ENCODE data around the gene KCTD13. TPM values are rescaled to one million over a fixed set of nuclear protein-coding genes. Genes with fewer than 3 reads are reported as not detected.
"Not testable (repeated sequence)": the region's sequence is repeated elsewhere in the genome, so short reads cannot be mapped to it uniquely, and the experiment has no call there.

Gene KCTD13
- total and polyA plus RNA-seq, 4 donors: 5.3 to 31.4 (median 22.9) TPM

DNA sequence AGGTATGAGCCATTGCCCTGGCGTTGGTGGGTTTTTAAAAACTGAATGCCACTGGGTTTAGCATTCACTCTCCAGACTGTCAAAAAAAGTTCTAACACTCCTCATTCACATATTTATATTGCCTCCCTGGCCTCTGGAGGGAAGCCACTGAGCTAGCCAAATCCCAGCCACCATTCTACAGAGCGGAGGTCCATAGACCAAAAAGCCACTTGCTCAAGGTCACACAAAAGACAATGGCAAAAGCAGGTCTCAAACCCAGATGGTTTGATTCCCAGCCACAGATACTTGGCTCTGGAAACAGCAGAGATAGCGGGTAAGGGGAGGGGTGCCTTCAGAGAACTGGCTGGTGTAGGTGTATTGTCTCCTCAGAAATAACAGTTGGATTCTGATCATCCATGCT lies 45.0 kb downstream of the KCTD13 start:
- no peaks in the 10 kb centered on the region for H3K9me3 ChIP-seq (ENCODE audit: control insufficient read depth, low read length)
- H3K27ac ChIP-seq (ENCODE audit: low read depth in 1 of 2, low read length in 2 of 2): no peak overlapping the region
- intact Hi-C loops (cut with DNase I): no loop called here
- no peaks in the 10 kb centered on the region for H3K36me3 ChIP-seq (ENCODE audit: control insufficient read depth in 1 of 2, insufficient read depth in 2 of 2, low read length in 1 of 2)
- DNase-seq: no peak
- 92 to 96% methylated on average over 3 of the region's 3 CpGs for WGBS, 2 donors
- H3K27me3 ChIP-seq (ENCODE audit: control insufficient read depth in 1 of 2, insufficient read depth in 2 of 2, low read length in 1 of 2): no peaks in the 10 kb centered on the region
- H3K4me1 ChIP-seq (ENCODE audit: control insufficient read depth in 1 of 2, insufficient read depth in 2 of 2, low read length in 2 of 2): no peaks in the 10 kb centered on the region
- no peak for ATAC-seq (ENCODE audit: low FRiP score)
- H3K4me3 ChIP-seq (ENCODE audit: low read length in 2 of 2): no peak overlapping the region

DNA sequence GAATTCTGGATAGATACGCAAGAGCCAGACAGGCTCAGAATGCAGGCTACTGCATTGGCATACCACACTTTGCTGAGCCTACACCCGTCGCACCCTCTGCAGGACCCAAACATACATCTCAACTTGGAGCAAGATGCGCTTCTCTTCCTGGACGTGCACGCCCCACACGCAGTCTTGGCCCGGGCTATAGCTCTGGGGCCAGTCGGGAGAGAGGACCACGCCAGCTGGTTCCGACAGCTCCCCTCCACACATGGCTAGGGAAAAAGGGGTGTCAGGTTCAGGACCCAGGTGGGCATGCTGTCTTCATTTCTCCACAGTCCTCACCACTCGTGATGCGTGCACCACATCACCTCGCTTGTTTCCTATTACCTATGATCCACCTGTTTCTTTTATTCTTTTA lies 47.9 kb downstream of the KCTD13 start:
- Histone ChIP-seq H3K36me3 (ENCODE audit: control insufficient read depth in 1 of 2, insufficient read depth in 2 of 2, low read length in 1 of 2) (no peaks in the 10 kb centered on the region), H3K27ac (ENCODE audit: low read depth in 1 of 2, low read length in 2 of 2) (no peak overlapping the region), H3K4me3 (ENCODE audit: low read length in 2 of 2) (no peak overlapping the region), H3K27me3 (ENCODE audit: control insufficient read depth in 1 of 2, insufficient read depth in 2 of 2, low read length in 1 of 2) (no peaks in the 10 kb centered on the region), H3K9me3 (ENCODE audit: control insufficient read depth, low read length) (no peaks in the 10 kb centered on the region), H3K4me1 (ENCODE audit: control insufficient read depth in 1 of 2, insufficient read depth in 2 of 2, low read length in 2 of 2) (no peaks in the 10 kb centered on the region)
- 87 to 92% methylated on average over 14 of the region's 14 CpGs for WGBS, 2 donors
- no peak for ATAC-seq (ENCODE audit: low FRiP score)
- intact Hi-C loops (cut with DNase I): no loop called here
- no peak for DNase-seq

DNA sequence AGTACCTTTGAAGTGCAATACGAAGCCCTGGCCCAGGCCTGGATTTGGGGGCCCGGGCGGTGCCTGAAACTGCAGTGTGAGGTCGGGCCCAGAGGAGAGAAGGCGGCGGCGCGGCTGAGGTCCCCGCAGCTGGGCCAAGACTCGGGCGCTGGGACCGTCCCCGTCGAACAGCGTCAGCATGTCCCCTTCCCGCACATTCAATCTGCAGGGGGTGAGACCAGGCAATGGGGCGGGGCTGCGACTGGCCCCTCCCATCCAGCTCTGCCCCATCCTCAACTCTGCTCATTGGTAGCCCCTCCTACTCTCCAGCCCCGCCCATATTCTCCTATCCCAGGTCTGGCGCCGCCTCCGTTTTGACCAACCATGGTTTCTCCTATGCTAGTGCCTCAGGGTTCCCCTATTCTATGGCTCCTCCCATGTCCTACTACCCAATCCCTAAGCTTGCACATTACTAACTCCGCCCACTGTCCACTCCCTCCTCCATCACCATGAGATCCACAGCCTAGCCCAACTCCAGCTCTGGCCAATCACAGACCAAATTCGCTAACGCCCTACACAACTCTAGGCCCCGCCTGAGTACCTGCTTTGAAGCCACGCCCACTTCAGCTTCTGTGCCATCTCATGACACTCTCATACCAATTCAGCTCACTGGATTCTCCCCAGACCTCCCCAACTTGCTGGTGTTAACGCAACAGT lies 48.6 kb downstream of the KCTD13 start:
- intact Hi-C loops (cut with DNase I): no loop called here
- Histone ChIP-seq H3K36me3 (ENCODE audit: control insufficient read depth in 1 of 2, insufficient read depth in 2 of 2, low read length in 1 of 2) (no peaks in the 10 kb centered on the region), H3K9me3 (ENCODE audit: control insufficient read depth, low read length) (no peaks in the 10 kb centered on the region), H3K4me1 (ENCODE audit: control insufficient read depth in 1 of 2, insufficient read depth in 2 of 2, low read length in 2 of 2) (no peaks in the 10 kb centered on the region), H3K27ac (ENCODE audit: low read depth in 1 of 2, low read length in 2 of 2) (no peak overlapping the region), H3K27me3 (ENCODE audit: control insufficient read depth in 1 of 2, insufficient read depth in 2 of 2, low read length in 1 of 2) (no peaks in the 10 kb centered on the region), H3K4me3 (ENCODE audit: low read length in 2 of 2) (no peak overlapping the region)
- ATAC-seq (ENCODE audit: low FRiP score) (no peak), DNase-seq (no peak)
- WGBS, 2 donors: 10 to 16% methylated on average over 28 of the region's 28 CpGs

DNA sequence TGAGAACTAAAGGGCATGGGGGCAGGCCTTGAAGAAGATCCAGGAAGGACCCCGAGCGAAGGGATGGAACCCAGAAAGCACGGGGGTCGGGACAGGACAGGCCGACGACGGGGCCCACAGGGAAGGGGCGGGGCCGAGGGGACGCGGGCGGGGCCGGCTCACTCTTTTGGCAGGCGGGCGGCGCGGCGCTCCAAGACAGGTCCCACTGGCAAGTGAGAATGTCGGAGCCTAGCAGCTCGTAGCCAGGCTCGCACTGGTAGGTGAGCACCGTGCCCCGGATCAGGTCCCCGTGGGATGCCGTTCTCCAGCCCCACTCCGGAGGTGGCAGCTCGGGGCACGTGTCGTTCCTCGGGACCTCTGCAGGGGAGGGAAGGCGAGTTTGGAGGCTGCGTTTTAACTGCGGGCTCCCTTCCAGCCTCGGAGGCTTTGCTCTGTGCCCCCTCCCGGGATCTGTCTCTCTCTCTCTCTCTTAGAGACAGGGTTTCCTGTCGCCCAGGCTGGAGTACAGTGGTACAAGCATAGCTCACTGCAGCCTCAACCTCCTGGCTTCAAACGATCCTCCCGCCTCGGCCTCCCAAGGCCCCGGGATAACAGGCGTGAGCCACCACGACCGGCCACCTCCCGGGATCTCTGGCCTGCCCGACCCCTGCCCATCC lies 49.3 kb downstream of the KCTD13 start:
- 5 to 10% methylated on average over 44 to 45 of the region's 45 CpGs for WGBS, 2 donors
- Histone ChIP-seq H3K4me3 (ENCODE audit: low read length in 2 of 2) (no peak overlapping the region), H3K27ac (ENCODE audit: low read depth in 1 of 2, low read length in 2 of 2) (no peak overlapping the region), H3K4me1 (ENCODE audit: control insufficient read depth in 1 of 2, insufficient read depth in 2 of 2, low read length in 2 of 2) (no peaks in the 10 kb centered on the region), H3K36me3 (ENCODE audit: control insufficient read depth in 1 of 2, insufficient read depth in 2 of 2, low read length in 1 of 2) (no peaks in the 10 kb centered on the region), H3K9me3 (ENCODE audit: control insufficient read depth, low read length) (no peaks in the 10 kb centered on the region), H3K27me3 (ENCODE audit: control insufficient read depth in 1 of 2, insufficient read depth in 2 of 2, low read length in 1 of 2) (no peaks in the 10 kb centered on the region)
- ATAC-seq (ENCODE audit: low FRiP score) (no peak), DNase-seq (no peak)
- intact Hi-C loops (cut with DNase I): no loop called here

DNA sequence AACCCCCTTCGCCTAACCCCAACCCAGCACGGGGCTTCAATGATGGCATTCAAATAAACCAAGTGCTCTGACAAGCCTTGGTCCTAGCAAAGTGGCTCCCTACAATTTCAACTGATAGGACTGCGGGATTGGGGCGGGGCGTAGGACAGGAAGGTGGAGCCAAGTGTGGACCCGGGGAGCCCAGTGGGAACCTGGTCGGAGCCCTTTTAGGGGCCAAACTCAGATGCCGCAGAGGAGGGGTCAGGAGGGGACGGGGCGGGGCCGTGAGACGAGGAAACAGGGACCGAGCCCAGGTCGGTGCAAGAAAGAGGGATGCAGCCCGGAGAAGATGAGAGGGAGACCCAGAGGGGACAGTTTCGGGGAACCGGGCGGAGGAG lies 49.8 kb downstream of the KCTD13 start:
- no peak overlapping the region for H3K27ac ChIP-seq (ENCODE audit: low read depth in 1 of 2, low read length in 2 of 2)
- no peak for DNase-seq
- no peaks in the 10 kb centered on the region for H3K36me3 ChIP-seq (ENCODE audit: control insufficient read depth in 1 of 2, insufficient read depth in 2 of 2, low read length in 1 of 2)
- no peaks in the 10 kb centered on the region for H3K4me1 ChIP-seq (ENCODE audit: control insufficient read depth in 1 of 2, insufficient read depth in 2 of 2, low read length in 2 of 2)
- no peaks in the 10 kb centered on the region for H3K27me3 ChIP-seq (ENCODE audit: control insufficient read depth in 1 of 2, insufficient read depth in 2 of 2, low read length in 1 of 2)
- no peaks in the 10 kb centered on the region for H3K9me3 ChIP-seq (ENCODE audit: control insufficient read depth, low read length)
- 27 to 35% methylated on average over 18 of the region's 18 CpGs for WGBS, 2 donors
- no peak for ATAC-seq (ENCODE audit: low FRiP score)
- no peak overlapping the region for H3K4me3 ChIP-seq (ENCODE audit: low read length in 2 of 2)
- intact Hi-C loops (cut with DNase I): no loop called here

DNA sequence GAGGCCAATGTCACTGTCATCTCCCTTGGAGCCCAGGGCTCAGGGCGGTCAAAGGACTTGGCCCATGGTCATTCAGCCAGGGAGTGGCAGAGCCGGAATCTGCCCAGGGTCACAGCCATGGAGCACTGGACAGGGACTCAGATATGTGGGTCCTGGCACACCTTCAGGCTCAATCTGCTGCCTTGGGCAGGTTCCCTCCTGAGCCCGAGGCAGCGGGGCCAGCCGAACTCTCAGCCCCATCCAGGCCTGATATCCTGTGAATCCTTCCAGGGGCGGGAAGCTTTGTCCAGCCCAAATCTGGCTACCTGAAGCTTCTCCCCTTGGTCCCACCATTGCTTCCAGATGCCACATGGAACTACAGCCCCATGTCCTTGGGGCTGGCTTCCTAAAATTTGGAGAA lies 50.8 kb downstream of the KCTD13 start:
- Histone ChIP-seq H3K36me3 (ENCODE audit: control insufficient read depth in 1 of 2, insufficient read depth in 2 of 2, low read length in 1 of 2) (no peaks in the 10 kb centered on the region), H3K4me3 (ENCODE audit: low read length in 2 of 2) (no peak overlapping the region), H3K4me1 (ENCODE audit: control insufficient read depth in 1 of 2, insufficient read depth in 2 of 2, low read length in 2 of 2) (no peaks in the 10 kb centered on the region), H3K27ac (ENCODE audit: low read depth in 1 of 2, low read length in 2 of 2) (no peak overlapping the region), H3K27me3 (ENCODE audit: control insufficient read depth in 1 of 2, insufficient read depth in 2 of 2, low read length in 1 of 2) (no peaks in the 10 kb centered on the region), H3K9me3 (ENCODE audit: control insufficient read depth, low read length) (no peaks in the 10 kb centered on the region)
- intact Hi-C loops (cut with DNase I): no loop called here
- DNase-seq: no peak
- ATAC-seq (ENCODE audit: low FRiP score): no peak
- 91 to 96% methylated on average over 6 of the region's 6 CpGs for WGBS, 2 donors

DNA sequence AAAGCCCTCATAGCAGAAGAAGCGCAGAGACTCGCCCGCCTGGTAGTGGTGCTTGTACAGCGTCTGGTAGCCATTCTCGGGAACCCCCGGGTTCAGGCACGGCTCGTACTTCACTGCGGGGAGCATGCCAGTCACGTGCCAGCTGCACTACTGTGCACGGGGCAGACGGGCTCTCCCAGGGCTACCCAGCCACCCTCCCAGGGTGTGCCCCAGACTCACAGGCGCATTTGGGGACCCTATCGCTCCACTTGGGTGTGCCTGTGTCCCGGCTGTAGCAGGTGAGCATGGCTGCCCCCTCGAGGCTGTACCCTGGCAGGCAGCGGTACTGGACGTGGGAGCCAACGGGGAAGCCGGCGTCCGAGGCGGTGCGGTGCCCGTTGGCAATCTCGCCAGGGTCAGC lies 52.7 kb downstream of the KCTD13 start:
- intact Hi-C loops (cut with DNase I): no loop called here
- Histone ChIP-seq H3K27ac (ENCODE audit: low read depth in 1 of 2, low read length in 2 of 2) (no peak overlapping the region), H3K9me3 (ENCODE audit: control insufficient read depth, low read length) (no peaks in the 10 kb centered on the region), H3K4me3 (ENCODE audit: low read length in 2 of 2) (no peak overlapping the region), H3K36me3 (ENCODE audit: control insufficient read depth in 1 of 2, insufficient read depth in 2 of 2, low read length in 1 of 2) (no peaks in the 10 kb centered on the region), H3K4me1 (ENCODE audit: control insufficient read depth in 1 of 2, insufficient read depth in 2 of 2, low read length in 2 of 2) (no peaks in the 10 kb centered on the region), H3K27me3 (ENCODE audit: control insufficient read depth in 1 of 2, insufficient read depth in 2 of 2, low read length in 1 of 2) (no peaks in the 10 kb centered on the region)
- DNase-seq: no peak
- WGBS, 2 donors: 91 to 93% methylated on average over 26 of the region's 26 CpGs
- ATAC-seq (ENCODE audit: low FRiP score): no peak

DNA sequence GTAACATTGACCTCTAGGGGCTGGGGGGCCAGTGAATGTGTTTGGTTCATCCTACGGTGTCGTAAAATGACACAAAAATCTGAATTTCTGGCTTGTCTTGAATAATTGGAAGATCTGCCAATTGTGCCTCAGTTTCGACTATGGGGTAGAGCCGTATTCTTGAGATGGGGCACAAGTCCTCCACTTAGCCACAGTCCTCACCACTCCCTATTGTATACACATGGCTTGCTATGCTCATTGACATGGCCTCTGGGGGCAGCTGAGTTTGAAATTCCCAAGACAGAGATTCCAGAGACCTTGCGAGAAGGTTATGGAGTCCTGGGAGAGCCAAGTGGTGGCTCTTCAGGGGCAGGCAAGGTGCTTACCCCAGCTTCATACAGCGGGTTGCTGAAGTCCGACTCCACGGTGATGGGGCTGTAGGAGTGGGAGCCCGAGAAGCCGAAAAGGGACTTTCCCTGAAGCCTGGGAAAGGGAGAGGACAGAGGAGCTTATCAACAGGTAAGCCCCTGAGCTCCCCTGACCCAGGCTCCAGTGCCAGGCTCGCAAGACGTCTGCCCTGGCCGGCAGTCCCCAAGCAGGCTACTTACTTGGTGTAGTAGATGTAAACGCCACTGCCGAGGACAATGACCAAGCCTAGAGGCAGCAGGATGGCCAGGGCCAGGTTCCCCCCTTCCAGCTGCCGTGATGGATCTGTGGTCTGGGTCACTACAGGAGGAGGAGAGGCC lies 54.0 kb downstream of the KCTD13 start:
- Histone ChIP-seq H3K36me3 (ENCODE audit: control insufficient read depth in 1 of 2, insufficient read depth in 2 of 2, low read length in 1 of 2) (no peaks in the 10 kb centered on the region), H3K27me3 (ENCODE audit: control insufficient read depth in 1 of 2, insufficient read depth in 2 of 2, low read length in 1 of 2) (no peaks in the 10 kb centered on the region), H3K27ac (ENCODE audit: low read depth in 1 of 2, low read length in 2 of 2) (no peak overlapping the region), H3K4me3 (ENCODE audit: low read length in 2 of 2) (no peak overlapping the region), H3K4me1 (ENCODE audit: control insufficient read depth in 1 of 2, insufficient read depth in 2 of 2, low read length in 2 of 2) (no peaks in the 10 kb centered on the region), H3K9me3 (ENCODE audit: control insufficient read depth, low read length) (no peaks in the 10 kb centered on the region)
- DNase-seq (no peak), ATAC-seq (ENCODE audit: low FRiP score) (no peak)
- WGBS, 2 donors: 95% methylated on average over 15 to 16 of the region's 16 CpGs
- intact Hi-C loops (cut with DNase I): no loop called here

DNA sequence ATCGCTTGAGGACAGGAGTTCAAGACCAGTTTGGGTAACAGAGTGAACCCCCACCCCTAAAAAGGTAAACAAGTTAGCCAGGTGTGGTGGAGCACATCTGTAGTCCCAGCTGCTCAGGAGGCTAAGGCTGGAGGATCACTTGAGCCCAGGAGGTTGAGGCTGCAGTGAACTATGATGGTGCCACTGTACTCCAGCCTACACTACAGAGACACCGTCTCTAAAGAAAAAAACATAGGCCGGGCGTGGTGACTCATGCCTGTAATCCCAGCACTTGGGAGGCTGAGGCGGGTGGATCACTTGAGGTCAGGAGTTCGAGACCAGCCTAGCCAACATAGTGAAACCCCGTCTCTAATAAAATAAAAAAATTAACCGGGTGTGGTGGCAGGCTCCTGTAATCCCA lies 57.0 kb downstream of the KCTD13 start:
- intact Hi-C loops (cut with DNase I): loop anchor here in 1 of 2 donors (10.0 kb wide), 1 partner anchor 96 kb away; the partner anchor contains the start of gene TMEM219
- H3K36me3 ChIP-seq (ENCODE audit: control insufficient read depth in 1 of 2, insufficient read depth in 2 of 2, low read length in 1 of 2): not testable (repeated sequence)

More for the DNA sequence above, 57.0 kb downstream of the KCTD13 start:
- WGBS, 2 donors: 93% methylated on average over 8 of the region's 8 CpGs
- DNase-seq; H3K4me1 ChIP-seq (ENCODE audit: control insufficient read depth in 1 of 2, insufficient read depth in 2 of 2, low read length in 2 of 2); H3K9me3 ChIP-seq (ENCODE audit: control insufficient read depth, low read length); H3K27ac ChIP-seq (ENCODE audit: low read depth in 1 of 2, low read length in 2 of 2); H3K4me3 ChIP-seq (ENCODE audit: low read length in 2 of 2); ATAC-seq (ENCODE audit: low FRiP score); H3K27me3 ChIP-seq (ENCODE audit: control insufficient read depth in 1 of 2, insufficient read depth in 2 of 2, low read length in 1 of 2): not testable (repeated sequence)
